Thoracic aorta (tissue), 2 donors: ENCODE data around the gene TMEM101. TPM values are rescaled to one million over a fixed set of nuclear protein-coding genes. Genes with fewer than 3 reads are reported as not detected.
"Not testable (repeated sequence)": the region's sequence is repeated elsewhere in the genome, so short reads cannot be mapped to it uniquely, and the experiment has no call there.

Source experiments
- ATAC-seq: fragments of 150-250 bp; one replicate; pipeline ENCODE4 v1.8.0; 2017; ENCODE audit warnings: low read depth; ENCODE audit not compliant: insufficient number of reproducible peaks, low FRiP score
- DNase-seq: peaks from one replicate; pipeline ENCODE4 v3.0.0-alpha.2; 2020; ENCODE audit warnings: low spot score
- H3K27ac ChIP-seq, 2 donors: fragments of 200-600 bp; sonication (generic); 1 replicate in 1 of 2; 2 replicates in 1 of 2; pipeline ENCODE4 v1.5.1; 2016; ENCODE audit warnings: mild to moderate bottlenecking in 2 of 2, moderate library complexity in 2 of 2
- H3K27me3 ChIP-seq: fragments of 200-600 bp; sonication (generic); replicated peaks from 2 replicates; pipeline ENCODE4 v1.6.0; 2016; ENCODE audit warnings: mild to moderate bottlenecking; ENCODE audit not compliant: insufficient read depth
- H3K36me3 ChIP-seq: fragments of 200-600 bp; sonication (generic); one replicate; pipeline ENCODE4 v1.5.1; 2016
- H3K4me1 ChIP-seq, 2 donors: fragments of 200-600 bp; sonication (generic); 1 replicate in 1 of 2; 2 replicates in 1 of 2; pipeline versions ENCODE4 v1.5.1 to v1.6.0; 2016; ENCODE audit warnings: low read depth in 2 of 2, mild to moderate bottlenecking in 1 of 2; ENCODE audit not compliant: control insufficient read depth in 1 of 2
- H3K4me3 ChIP-seq: fragments of 200-600 bp; sonication (generic); 2 replicates; pipeline ENCODE4 v1.5.1; 2016; ENCODE audit warnings: mild to moderate bottlenecking
- H3K9me3 ChIP-seq: fragments of 200-600 bp; sonication (generic); 2 replicates; pipeline ENCODE4 v1.5.1; 2016
- total RNA-seq, 2 donors: library from RNA; depleted of rRNA; stranded (reverse); fragments of >200 nt; gene quantifications; one replicate each; pipeline versions ENCODE4 v1.1.0 to v1.2.3, GENCODE V29; 2016
- TF ChIP-seq, protein P1 (sequence below): fragments of 200-600 bp; sonication (generic); IDR thresholded peaks from one replicate; pipeline ENCODE4 v1.5.1; 2019; ENCODE audit warnings: antibody characterized with exemption

The TMEM101 gene
- total RNA-seq, 2 donors from 2014 or later, result 21.9 to 24.4 TPM

DNA sequence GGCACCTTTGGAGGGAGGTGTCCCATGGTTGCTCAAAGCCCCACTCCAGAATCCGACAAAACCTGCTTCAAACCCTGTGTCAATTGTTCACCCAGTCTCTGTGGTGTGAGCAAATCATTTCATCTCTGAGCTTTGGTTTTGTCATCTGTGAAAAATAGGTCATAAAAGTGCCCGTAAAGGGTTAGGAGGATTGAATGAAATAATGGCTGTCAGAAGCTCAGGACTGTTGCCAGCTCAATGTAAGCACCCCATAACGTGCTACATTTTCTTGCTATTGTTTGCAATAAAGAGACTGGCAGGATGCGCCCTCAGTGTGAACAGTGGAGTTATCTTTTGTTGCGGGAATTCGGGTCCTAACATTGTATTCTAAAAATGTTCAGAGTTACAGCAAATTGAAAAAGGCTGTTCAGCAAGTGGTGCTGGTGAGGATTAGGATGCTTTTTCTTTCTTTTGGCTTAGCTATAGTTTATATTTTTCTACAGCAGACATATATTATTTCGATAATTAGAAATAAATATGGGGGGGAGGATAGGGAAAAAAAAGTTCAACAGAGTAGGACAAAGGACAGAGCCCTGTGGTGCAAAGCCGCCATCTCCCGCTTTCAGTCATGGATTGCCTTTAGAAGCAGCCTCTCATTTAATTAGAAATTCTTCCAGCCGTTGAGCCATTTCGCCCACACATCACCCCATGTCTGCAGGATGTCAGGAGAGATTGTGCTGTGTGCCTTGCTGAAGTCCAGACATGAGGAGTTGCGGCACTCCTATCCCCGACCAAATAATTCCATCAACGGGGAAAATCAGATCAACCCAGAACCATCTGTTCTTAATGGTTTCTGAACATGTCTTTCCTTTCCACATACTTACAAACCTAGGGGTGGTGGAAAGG lies 40.1 kb downstream of the TMEM101 start:
- no peak overlapping the region for H3K4me3 ChIP-seq
- no peaks in the 10 kb centered on the region for H3K27me3 ChIP-seq
- ATAC-seq (no peak), DNase-seq (no peak)
- H3K36me3 ChIP-seq, result no peaks in the 10 kb centered on the region
- H3K9me3 ChIP-seq, result no peaks in the 10 kb centered on the region
- TF ChIP-seq, protein P1, sequence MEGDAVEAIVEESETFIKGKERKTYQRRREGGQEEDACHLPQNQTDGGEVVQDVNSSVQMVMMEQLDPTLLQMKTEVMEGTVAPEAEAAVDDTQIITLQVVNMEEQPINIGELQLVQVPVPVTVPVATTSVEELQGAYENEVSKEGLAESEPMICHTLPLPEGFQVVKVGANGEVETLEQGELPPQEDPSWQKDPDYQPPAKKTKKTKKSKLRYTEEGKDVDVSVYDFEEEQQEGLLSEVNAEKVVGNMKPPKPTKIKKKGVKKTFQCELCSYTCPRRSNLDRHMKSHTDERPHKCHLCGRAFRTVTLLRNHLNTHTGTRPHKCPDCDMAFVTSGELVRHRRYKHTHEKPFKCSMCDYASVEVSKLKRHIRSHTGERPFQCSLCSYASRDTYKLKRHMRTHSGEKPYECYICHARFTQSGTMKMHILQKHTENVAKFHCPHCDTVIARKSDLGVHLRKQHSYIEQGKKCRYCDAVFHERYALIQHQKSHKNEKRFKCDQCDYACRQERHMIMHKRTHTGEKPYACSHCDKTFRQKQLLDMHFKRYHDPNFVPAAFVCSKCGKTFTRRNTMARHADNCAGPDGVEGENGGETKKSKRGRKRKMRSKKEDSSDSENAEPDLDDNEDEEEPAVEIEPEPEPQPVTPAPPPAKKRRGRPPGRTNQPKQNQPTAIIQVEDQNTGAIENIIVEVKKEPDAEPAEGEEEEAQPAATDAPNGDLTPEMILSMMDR, result no peak
- H3K27ac ChIP-seq, result no peak overlapping the region
- H3K4me1 ChIP-seq, result no peaks in the 10 kb centered on the region

DNA sequence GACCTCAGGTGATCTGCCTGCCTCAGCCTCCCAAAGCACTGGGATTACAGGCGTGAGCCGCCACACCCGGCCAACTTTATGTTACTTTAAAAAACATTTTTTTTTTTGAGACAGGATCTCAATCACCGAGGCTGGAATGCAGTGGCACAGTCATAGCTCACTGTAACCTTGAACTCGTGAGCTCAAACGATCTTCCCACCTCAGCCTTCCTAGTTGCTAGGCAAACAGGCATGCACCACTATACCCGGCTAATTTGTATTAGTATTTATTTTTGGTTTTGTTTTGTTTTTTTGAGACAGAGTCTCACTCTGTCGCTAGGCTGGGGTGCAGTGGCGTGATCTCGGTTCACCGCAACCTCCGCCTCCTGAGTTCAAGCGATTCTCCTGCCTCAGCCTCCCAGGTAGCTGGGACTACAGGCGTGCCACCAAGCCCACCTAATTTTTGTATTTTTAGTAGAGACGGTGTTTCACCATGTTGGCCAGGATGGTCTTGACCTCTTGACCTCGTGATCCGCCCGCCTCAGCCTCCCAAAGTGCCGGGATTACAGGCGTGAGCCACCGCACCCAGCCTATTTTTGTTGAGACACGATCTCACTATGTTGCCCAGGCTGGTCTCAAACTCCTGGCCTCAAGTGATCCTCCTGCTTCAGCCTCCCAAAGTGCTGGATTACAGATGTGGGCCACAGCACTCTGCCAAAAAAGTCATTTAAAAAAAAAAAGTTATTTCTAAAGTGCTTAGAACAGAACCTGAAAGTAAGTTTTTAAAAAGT lies 42.1 kb downstream of the TMEM101 start:
- not testable (repeated sequence) for H3K27ac ChIP-seq, ATAC-seq, DNase-seq, H3K4me1 ChIP-seq, H3K27me3 ChIP-seq, H3K36me3 ChIP-seq, H3K9me3 ChIP-seq, H3K4me3 ChIP-seq

DNA sequence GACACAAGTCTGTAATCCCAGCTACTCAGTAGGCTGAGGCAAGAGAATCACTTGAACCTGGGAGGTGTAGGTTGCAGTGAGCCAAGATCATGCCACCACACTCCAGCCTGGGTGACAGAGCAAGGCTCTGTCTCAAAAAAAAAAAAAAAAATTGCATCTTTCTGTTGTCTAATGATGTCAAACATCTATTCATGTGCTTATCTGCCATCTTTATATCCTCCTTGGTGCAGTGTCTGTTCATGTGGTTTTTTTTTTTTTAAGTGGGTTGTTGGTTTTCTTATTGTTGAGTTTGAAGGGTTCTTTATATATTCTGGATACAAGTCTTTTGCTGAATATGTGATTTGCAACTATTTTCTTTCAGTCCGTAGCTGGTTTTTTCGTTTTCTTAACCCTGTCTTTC lies 43.3 kb downstream of the TMEM101 start:
- not testable (repeated sequence) for ATAC-seq, H3K27me3 ChIP-seq, H3K36me3 ChIP-seq, H3K9me3 ChIP-seq, H3K27ac ChIP-seq, DNase-seq, H3K4me1 ChIP-seq, H3K4me3 ChIP-seq

DNA sequence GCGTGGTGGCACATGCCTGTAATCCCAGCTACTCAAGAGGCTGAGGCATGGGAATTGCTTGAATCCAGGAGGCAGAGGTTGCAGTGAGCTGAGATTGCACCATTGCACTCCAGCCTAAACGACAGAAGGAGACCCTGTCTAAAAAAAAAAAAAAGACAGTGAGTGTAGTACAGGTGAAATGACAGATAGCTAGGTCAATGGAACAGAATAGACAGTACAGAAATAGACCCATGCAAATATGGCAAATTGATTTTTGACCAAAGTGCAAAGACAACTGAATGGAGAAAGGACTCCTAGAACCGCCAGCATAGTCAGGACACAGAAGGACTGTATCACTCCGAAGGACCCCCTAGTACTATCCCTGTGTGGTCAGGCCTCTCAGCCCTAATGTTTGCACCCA lies 44.4 kb downstream of the TMEM101 start:
- TF ChIP-seq, protein P1, result no peak
- Histone ChIP-seq H3K27me3 (no peaks in the 10 kb centered on the region), H3K36me3 (no peaks in the 10 kb centered on the region), H3K27ac (no peak overlapping the region), H3K4me3 (no peak overlapping the region), H3K9me3 (no peaks in the 10 kb centered on the region), H3K4me1 (no peaks in the 10 kb centered on the region)
- ATAC-seq (no peak), DNase-seq (no peak)

DNA sequence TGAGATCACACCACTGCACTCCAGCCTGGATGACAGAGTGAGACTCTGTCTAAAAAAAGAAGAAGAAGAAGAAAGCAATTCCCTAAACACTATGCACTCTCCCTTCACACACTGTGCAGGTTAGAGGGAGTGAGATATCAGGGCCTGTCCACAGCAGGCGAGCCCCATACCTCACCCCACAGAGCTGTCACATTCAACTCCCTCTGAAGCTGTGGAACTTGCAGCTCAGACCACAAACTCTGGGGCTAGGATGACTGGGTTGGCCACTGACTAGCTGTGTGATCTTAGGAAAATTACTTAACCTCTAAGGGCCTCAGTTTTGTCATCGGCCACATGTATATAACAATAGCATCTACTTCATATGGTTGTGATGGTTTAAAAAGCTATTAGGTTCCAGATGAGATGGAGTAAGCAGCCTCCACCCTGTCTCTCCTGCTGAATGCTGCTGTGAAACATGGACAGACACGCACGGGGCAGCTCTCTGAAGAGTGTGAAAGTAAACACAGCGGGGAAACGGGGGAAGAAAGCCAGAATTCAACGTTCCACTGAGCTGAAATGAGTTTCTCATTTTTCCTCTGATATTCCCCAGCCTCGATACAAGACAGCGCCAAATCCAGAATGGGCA lies 47.4 kb downstream of the TMEM101 start:
- no peak for DNase-seq
- H3K9me3 ChIP-seq, result no peaks in the 10 kb centered on the region
- H3K4me1 ChIP-seq, result no peaks in the 10 kb centered on the region
- no peaks in the 10 kb centered on the region for H3K27me3 ChIP-seq
- H3K27ac ChIP-seq, result no peak overlapping the region
- TF ChIP-seq, protein P1, result no peak
- ATAC-seq, result no peak
- no peaks in the 10 kb centered on the region for H3K36me3 ChIP-seq
- no peak overlapping the region for H3K4me3 ChIP-seq

DNA sequence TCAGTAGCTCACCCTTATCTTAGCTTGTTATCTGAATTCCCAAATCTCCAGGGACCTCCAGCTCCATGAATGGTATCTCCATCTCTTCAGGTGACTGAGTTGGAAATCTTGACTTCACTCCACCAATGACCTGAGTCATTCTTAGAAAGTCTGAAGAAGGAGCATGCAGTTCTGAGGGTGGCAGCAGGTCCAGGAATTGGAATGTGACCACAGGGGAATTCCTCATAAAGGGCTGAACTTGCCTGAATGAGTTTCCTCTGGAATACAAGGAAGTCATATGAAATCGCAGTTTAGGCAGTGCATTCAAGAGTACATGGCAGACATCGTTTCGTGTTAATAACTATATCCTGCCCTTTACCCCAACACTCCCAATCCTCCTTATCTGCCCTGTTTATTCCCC lies 48.5 kb downstream of the TMEM101 start:
- no peak overlapping the region for H3K27ac ChIP-seq
- no peaks in the 10 kb centered on the region for H3K9me3 ChIP-seq

More for the DNA sequence above, 48.5 kb downstream of the TMEM101 start:
- no peak overlapping the region for H3K4me3 ChIP-seq
- TF ChIP-seq, protein P1, result no peak
- no peak for DNase-seq
- no peaks in the 10 kb centered on the region for H3K27me3 ChIP-seq
- no peak for ATAC-seq
- no peaks in the 10 kb centered on the region for H3K36me3 ChIP-seq
- H3K4me1 ChIP-seq, result no peaks in the 10 kb centered on the region
